ENCODE data around the gene RBFOX1.

- TF ChIP-seq, protein P1, sequence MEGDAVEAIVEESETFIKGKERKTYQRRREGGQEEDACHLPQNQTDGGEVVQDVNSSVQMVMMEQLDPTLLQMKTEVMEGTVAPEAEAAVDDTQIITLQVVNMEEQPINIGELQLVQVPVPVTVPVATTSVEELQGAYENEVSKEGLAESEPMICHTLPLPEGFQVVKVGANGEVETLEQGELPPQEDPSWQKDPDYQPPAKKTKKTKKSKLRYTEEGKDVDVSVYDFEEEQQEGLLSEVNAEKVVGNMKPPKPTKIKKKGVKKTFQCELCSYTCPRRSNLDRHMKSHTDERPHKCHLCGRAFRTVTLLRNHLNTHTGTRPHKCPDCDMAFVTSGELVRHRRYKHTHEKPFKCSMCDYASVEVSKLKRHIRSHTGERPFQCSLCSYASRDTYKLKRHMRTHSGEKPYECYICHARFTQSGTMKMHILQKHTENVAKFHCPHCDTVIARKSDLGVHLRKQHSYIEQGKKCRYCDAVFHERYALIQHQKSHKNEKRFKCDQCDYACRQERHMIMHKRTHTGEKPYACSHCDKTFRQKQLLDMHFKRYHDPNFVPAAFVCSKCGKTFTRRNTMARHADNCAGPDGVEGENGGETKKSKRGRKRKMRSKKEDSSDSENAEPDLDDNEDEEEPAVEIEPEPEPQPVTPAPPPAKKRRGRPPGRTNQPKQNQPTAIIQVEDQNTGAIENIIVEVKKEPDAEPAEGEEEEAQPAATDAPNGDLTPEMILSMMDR (IDR thresholded peaks at IDR 0.05), result no peak
- no peak for TF ChIP-seq EP300 (IDR thresholded peaks at IDR 0.05)
Measured at GRCh38 chr16:7314163-7314562, 18.5 kb upstream of the RBFOX1 start.

Data from ovary (tissue), 3 donors.